ENCODE results near the gene WDFY2.

DNA sequence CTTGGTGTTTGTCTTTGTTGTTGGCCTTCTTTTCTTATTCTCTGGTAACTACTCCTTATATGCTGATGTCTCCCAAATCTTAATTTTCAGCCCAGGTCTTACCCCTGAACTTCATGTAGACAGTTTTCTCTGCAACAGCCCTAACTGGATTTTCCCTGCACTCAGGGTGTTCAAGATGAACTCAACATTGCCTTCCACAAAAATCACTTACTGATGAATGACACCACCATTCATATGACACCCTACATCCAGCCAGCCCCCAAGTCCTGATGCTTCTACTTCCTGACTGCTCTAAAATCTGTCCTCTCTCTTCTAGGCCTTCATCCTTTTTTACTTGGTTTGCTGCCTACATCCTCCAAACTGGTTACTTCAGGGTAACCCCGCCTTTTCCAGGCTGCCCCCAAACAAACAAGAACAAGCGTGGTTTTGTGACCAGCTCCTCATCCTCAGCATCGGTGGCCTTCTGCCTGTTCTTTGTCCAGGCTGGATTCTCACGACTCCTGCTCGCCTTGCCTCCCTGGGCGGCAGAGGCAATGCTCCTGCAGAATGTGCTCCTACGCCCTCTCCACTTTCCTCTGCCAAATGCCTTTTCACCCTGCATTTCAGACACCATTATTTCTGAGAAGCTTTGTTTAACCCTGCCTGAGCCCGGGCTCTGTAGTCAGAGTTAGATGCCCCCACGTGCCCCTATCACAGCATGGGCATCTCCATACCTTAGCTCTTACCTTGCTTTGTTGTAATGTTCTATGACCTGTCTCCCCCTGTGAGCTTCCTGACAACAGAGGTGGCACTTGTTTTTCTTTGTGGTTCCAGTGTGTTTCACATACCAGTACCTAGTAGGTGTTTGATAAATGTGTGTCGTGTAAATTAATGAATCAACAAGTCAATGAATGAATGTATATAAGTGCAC is 61.8 kb downstream of the WDFY2 start:
- TF ChIP-seq, protein P1, sequence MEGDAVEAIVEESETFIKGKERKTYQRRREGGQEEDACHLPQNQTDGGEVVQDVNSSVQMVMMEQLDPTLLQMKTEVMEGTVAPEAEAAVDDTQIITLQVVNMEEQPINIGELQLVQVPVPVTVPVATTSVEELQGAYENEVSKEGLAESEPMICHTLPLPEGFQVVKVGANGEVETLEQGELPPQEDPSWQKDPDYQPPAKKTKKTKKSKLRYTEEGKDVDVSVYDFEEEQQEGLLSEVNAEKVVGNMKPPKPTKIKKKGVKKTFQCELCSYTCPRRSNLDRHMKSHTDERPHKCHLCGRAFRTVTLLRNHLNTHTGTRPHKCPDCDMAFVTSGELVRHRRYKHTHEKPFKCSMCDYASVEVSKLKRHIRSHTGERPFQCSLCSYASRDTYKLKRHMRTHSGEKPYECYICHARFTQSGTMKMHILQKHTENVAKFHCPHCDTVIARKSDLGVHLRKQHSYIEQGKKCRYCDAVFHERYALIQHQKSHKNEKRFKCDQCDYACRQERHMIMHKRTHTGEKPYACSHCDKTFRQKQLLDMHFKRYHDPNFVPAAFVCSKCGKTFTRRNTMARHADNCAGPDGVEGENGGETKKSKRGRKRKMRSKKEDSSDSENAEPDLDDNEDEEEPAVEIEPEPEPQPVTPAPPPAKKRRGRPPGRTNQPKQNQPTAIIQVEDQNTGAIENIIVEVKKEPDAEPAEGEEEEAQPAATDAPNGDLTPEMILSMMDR (CRISPR knock-in tag; IDR thresholded peaks at IDR 0.05) = no peak
- TF ChIP-seq, protein P2, sequence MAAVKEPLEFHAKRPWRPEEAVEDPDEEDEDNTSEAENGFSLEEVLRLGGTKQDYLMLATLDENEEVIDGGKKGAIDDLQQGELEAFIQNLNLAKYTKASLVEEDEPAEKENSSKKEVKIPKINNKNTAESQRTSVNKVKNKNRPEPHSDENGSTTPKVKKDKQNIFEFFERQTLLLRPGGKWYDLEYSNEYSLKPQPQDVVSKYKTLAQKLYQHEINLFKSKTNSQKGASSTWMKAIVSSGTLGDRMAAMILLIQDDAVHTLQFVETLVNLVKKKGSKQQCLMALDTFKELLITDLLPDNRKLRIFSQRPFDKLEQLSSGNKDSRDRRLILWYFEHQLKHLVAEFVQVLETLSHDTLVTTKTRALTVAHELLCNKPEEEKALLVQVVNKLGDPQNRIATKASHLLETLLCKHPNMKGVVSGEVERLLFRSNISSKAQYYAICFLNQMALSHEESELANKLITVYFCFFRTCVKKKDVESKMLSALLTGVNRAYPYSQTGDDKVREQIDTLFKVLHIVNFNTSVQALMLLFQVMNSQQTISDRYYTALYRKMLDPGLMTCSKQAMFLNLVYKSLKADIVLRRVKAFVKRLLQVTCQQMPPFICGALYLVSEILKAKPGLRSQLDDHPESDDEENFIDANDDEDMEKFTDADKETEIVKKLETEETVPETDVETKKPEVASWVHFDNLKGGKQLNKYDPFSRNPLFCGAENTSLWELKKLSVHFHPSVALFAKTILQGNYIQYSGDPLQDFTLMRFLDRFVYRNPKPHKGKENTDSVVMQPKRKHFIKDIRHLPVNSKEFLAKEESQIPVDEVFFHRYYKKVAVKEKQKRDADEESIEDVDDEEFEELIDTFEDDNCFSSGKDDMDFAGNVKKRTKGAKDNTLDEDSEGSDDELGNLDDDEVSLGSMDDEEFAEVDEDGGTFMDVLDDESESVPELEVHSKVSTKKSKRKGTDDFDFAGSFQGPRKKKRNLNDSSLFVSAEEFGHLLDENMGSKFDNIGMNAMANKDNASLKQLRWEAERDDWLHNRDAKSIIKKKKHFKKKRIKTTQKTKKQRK (IDR thresholded peaks at IDR 0.05; ENCODE audit: low read length) = no peak
- TF ChIP-seq RAD21 (CRISPR knock-in tag; IDR thresholded peaks at IDR 0.05) = no peak

Data from HepG2 (cell line).